ENCODE data around the gene MYEF2. TPM values are rescaled to one million over a fixed set of nuclear protein-coding genes. Genes with fewer than 3 reads are reported as not detected.

Gene MYEF2
- total RNA-seq, 1 experiment from 2014 or later: 17.5 TPM

GRCh38 chr15:48147358-48147757, 30.7 kb downstream of the MYEF2 start:
- DNase-seq (ENCODE audit: low read depth): no peak

DNA sequence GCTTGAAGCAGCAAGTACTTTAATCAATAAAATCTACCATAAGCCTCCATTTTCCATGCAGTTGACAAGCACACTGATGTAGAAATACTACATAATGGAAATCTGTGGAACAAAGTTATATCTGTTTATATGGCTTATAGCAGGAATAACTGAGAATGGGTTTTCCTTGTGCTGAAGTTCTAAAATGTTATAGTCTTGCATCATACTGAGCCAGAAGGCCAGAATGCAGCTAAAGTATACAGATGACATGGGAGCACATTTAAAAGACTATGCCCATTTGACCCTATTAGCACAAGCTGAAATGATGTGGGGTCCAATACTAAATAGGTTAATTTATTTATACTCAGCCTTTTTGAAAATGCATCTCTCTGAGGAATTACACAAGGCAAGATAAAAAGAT, 32.2 kb downstream of the MYEF2 start:
- no peak for DNase-seq (ENCODE audit: low read depth)

- peak; percentile 46 for DNase-seq (ENCODE audit: low read depth)
Measured at GRCh38 chr15:48144889-48145288, 33.2 kb downstream of the MYEF2 start.

DNA sequence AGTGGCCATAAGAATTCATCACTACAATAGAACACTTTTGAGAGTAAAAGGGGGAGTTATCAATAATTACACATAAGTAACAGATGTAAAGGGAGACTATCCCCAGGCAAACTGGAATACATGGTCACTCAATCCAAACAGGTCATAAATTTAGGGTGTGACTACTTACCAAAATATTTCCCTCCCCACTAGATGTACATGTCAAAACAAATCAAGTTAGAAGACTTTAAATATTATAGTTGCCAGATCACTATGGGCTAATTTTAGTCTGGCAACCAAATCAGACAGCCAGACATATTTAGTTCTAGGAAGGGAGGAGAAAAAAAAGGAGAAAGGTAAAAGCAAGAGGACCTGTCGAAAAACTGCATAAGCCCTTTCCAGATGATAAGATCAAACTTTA, 34.2 kb downstream of the MYEF2 start:
- peak; percentile 61 for DNase-seq (ENCODE audit: low read depth)

GRCh38 chr15:48132874-48133273, 45.2 kb downstream of the MYEF2 start:
- no peak for DNase-seq (ENCODE audit: low read depth)

DNA sequence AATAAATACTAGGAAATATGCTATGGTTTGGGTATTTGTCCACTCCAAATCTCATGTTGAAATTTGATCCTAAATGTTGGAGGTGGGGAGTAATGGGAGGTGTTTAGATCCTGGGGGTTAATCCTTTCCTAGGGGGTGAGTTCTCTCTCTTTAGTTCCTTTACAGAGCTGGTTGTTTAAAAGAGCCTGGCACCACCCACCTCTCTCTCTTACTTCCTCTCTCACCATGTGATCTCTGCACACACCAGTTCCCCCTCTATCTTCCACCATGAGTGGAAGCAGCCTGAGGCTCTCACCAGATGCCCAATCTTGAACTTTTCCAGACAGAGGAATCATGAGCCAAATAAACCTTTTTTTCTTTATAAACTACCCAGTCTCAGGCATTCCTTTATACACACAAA, 46.8 kb downstream of the MYEF2 start:
- DNase-seq (ENCODE audit: low read depth): no peak

GRCh38 chr15:48126667-48127355, 51.3 kb downstream of the MYEF2 start:
- no peak for DNase-seq (ENCODE audit: low read depth)

GRCh38 chr15:48121849-48122248, 56.2 kb downstream of the MYEF2 start:
- DNase-seq (ENCODE audit: low read depth): no peak

- no peak for DNase-seq (ENCODE audit: low read depth)
Measured at GRCh38 chr15:48120745-48121144, 57.4 kb downstream of the MYEF2 start, which contains the start of gene SLC24A5. TSS of gene SLC24A5 (plus strand) at chr15:48120990. CDS start at chr15:48121045, 55 bp downstream.

DNA sequence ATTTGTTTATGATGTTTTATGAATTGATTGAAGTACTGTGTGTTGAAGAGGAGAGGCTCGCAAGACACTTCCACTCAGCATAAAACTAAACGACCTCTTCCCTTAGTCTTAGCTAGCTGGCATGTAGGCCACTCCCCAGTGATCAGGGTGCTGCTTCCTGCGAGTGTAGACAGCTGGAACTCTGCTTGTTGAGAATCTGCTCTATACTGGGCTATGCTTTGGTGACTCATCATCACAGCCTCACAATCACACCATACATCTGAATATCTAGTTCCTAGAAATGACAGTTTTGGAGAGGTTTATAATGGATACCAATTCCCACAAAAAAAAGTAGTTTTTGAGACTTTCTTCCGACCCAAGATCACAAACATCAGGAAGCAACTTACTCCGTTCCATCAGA, 58.8 kb downstream of the MYEF2 start:
- DNase-seq (ENCODE audit: low read depth): no peak

- DNase-seq (ENCODE audit: low read depth): peak; percentile 45
Measured at GRCh38 chr15:48112242-48112641, 65.9 kb downstream of the MYEF2 start.

DNA sequence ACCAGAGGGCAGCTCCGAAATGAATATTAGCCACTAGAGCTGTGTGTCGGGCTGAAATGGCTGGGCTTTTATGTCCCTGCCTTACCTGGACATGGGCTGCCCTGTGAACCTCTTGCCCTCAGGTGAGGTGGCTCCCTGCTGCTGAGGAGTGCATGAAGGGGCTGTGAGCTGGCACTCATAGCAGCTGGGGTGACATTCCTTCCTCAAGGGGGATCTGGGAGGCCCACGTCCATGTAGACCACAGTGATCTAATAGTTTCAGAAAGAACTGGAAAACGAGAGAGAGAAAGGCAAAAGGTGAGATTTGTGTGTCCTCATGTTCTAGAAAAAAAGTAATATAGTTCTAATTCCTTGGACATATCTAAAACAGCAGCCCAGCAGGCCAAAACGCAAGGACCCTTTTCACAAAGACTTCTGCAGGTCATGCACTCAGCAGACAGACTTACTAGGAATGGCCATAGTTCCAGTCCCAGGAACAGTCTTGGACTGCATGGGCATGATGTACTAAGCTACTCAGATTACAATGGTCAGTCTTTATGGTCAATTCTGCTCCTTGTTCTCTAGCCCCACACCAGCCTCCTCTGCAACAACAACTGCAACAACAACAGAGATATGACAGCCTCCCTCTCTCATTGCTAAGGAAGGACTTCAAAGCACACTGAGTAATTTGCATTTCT, 68.1 kb downstream of the MYEF2 start:
- no peak for DNase-seq (ENCODE audit: low read depth)

- no peak for DNase-seq (ENCODE audit: low read depth)
Measured at GRCh38 chr15:48109212-48109611, 68.9 kb downstream of the MYEF2 start.

DNA sequence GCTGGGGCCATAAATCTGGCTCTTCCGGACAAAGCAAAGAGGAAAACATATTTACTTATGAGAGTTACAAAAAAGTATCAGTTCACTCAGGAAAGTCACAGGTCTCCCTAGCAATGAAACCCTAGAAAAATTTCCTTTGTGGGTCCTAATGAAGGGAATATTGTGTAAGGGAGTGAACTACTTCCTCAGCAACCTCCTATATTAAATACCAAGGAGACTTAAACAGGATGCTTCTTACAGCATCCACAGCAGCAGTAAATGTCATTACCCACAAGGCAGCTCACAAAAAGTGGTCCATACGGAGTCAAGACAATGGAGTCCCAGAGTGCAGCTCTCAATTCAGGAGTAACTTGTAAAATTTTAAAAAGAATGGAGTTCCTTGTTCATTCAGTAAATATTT, 72.2 kb downstream of the MYEF2 start:
- DNase-seq (ENCODE audit: low read depth): no peak

- DNase-seq (ENCODE audit: low read depth): peak; percentile 9
Measured at GRCh38 chr15:48103647-48104046, 74.4 kb downstream of the MYEF2 start.

DNA sequence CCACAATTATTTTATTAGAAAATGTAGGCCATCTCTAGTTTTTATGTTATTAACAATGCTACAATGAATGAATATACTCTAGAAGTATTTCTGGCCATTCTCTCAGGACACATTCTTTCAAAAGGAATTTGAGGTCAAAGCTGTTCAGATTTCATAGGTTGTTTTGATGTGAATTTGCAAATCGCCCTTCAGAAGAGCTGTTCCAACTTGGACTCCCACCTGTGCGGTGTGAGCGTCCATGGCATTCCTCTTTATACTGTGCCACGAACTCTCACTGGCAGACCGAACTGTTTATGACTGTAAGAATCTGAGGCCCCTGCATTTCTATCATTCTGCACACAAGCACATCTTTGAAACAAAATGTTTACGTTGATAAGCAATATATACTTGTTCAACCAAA, 75.9 kb downstream of the MYEF2 start:
- no peak for DNase-seq (ENCODE audit: low read depth)

GRCh38 chr15:48101376-48101961, 76.6 kb downstream of the MYEF2 start:
- DNase-seq (ENCODE audit: low read depth): no peak

DNA sequence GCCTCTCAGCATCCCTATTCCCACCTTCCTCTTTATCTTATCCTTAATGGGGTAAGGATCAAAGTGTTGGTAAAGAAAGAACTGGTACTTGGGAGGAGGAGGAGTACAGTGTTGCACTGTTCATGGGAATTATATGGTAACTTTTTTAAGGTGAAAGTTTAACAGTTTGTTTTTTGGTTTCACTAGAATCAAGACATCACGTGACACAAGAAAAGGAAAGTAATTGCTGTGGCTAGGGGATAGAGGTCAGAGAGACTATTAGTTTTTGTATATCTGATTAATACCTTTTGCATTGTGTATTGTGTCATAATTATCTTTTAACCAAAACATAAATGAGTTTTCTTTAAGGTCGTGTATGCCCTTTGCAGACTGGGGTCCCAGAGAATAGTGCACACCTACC, 80.8 kb downstream of the MYEF2 start:
- DNase-seq (ENCODE audit: low read depth): no peak

DNA sequence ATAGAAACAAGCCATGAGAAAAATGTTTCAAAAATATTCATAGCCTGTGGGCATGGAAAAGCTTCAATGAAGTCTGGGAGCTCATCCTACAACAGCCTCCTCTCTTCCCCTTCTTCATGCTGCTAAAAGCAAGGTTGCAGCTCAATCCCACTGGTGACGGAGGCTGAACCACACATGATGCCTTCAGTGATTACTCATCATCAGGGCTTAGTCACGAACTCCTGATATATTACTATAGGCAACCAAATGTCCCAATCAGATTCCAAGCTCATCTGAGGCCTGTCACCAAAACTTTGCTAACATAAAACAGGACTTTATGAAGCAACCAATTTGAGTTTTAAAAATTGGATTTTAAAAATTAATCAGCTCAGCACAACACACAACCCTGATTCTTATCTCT, 81.3 kb downstream of the MYEF2 start:
- DNase-seq (ENCODE audit: low read depth): peak; percentile 75

DNA sequence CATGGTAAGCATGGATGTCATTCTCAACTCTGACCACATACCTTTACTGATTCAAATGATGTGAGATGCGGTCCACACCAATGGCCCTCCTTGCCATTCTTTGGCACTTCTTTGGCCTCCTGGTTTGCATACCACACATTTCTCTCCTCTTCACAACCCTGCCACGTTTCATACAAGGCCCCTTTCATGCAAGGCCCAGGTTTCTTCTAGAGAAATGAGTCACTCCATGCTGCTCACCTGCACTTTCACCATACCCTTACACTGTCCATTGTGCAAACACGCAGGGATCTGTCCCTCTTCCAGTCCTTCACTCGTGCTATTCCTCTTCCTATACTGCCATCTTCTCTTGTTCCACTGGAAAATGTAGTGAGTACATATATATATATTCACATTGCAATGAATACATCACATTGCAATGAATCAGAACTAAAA, 81.7 kb downstream of the MYEF2 start:
- DNase-seq (ENCODE audit: low read depth): no peak

DNA sequence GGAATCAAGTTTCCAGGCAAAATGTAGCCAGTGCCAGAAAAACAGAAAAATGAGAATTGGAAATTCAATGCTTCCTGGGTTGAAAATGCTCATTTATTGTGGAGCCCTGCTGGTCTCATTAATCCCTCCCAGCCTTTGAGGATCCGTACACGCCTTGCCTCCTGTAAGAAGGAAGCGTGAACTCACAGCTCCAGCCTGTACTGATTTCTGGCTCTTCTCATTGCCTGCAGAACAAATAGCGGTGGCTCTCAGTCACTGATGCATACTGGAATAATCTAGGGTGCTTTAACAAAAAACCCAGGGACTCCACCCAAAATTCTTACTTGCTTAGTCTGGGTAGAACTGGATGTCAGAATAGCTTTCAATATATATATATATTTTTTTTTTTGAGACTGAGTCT, 86.6 kb downstream of the MYEF2 start:
- no peak for DNase-seq (ENCODE audit: low read depth)

- DNase-seq (ENCODE audit: low read depth): no peak
Measured at GRCh38 chr15:48090666-48091065, 87.4 kb downstream of the MYEF2 start.

DNA sequence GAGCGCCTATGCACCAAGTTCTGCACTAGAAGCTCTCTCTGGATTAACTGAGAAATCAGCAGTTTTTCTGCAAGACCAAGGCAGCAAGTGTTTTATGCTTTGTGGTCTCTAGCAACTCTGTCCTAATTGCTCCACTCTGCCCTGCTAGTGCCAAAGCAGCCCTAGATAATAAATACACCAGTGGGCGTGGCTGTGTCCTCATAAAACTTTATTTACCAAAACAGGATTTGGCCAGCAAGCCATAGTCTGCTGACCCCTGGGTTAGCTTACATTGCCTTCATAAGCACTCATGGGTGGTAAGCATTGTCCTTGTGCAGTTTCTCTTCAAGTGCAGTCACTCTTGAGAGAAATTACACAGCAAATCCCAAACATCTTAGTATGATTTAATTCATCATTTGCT, 88.0 kb downstream of the MYEF2 start:
- DNase-seq (ENCODE audit: low read depth): peak; percentile 8

Data from M059J (cell line).